ENCODE results near the gene FBXL7. TPM values are rescaled to one million over a fixed set of nuclear protein-coding genes. Genes with fewer than 3 reads are reported as not detected.

The FBXL7 gene
- polyA plus RNA-seq, 1 donor from 2014 or later: 0.24 TPM

DNA sequence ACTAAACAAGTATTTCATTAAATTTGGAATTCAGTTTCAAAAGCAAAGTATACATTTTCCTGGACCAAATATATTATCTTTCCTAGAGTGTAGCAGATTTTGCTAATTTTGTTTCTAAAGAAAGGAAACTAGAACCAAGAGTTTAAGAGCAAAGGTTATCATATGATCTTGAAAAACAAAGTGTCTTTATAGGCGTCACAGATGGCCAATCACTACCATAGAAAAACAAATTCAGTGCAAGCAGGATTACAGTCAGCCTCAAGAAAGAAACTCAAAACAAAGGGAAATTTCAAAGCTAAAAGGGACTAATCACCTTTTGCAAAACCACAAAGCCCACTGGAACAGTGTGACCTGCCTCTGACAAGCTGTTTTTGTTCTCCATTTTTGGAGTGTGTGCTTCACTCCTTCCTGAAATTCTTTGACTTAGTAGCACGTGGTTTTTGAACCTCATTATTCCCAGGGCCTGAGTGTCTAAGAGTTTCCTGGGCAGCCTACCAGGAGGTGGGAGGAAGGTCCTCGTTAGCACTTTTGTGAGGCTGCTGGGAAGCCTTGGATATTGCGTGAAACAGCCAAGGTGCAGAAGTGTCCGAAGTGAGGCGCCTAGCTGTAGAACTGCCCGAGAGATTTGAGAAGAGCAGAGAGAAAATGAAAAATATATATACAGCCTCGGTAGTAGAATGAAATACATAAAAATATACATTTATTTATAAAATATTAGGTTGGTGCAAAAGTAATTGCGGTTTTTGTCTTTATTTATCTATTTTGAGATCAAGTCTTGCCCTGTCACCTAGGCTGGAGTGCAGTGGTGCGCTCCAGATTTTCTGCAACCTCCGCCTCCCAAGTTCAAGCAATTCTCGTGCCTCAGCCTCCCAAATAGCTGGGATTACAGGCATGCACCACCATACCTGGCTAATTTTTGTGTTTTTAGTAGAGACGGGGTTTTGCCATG is 433.6 kb downstream of the FBXL7 start:
- no peak overlapping the region for H3K4me3 ChIP-seq (ENCODE audit: low read length)
- H3K36me3 ChIP-seq (ENCODE audit: insufficient read depth, low read length): peaks cover 5% of the 10 kb centered on the region
- H3K9me3 ChIP-seq (ENCODE audit: low read length): no peaks in the 10 kb centered on the region
- H2AFZ ChIP-seq (ENCODE audit: low read depth, low read length): no peak overlapping the region
- no peaks in the 10 kb centered on the region for H3K9me2 ChIP-seq (ENCODE audit: insufficient read depth, low read length)
- no peaks in the 10 kb centered on the region for H4K20me1 ChIP-seq (ENCODE audit: insufficient read depth)
- H3K27ac ChIP-seq (ENCODE audit: low read length): no peak overlapping the region
- H3K9ac ChIP-seq (ENCODE audit: low read length): no peak overlapping the region
- H3F3A ChIP-seq (ENCODE audit: insufficient read depth, low read length, poor library complexity, severe bottlenecking): no peaks in the 10 kb centered on the region
- H3K79me2 ChIP-seq (replicated peaks; ENCODE audit: insufficient read depth, low read length): no peaks in the 10 kb centered on the region
- H3K27me3 ChIP-seq (ENCODE audit: insufficient read depth, low read depth, low read length): no peaks in the 10 kb centered on the region
- no peak overlapping the region for H3K4me2 ChIP-seq (ENCODE audit: low read length)
- TF ChIP-seq EP300 (conservative IDR thresholded peaks at IDR 0.05; ENCODE audit: poor library complexity, severe bottlenecking): no peak
- no peak for TF ChIP-seq SMC3 (conservative IDR thresholded peaks at IDR 0.05; ENCODE audit: poor library complexity)
- no peak for TF ChIP-seq EZH2 (IDR thresholded peaks at IDR 0.05; ENCODE audit: borderline replicate concordance, insufficient read depth, low read length, poor library complexity, severe bottlenecking)
- TF ChIP-seq RAD21 (conservative IDR thresholded peaks at IDR 0.05): no peak
- no peak for TF ChIP-seq POLR2AphosphoS5 (IDR thresholded peaks at IDR 0.05)
- TF ChIP-seq, protein P1, sequence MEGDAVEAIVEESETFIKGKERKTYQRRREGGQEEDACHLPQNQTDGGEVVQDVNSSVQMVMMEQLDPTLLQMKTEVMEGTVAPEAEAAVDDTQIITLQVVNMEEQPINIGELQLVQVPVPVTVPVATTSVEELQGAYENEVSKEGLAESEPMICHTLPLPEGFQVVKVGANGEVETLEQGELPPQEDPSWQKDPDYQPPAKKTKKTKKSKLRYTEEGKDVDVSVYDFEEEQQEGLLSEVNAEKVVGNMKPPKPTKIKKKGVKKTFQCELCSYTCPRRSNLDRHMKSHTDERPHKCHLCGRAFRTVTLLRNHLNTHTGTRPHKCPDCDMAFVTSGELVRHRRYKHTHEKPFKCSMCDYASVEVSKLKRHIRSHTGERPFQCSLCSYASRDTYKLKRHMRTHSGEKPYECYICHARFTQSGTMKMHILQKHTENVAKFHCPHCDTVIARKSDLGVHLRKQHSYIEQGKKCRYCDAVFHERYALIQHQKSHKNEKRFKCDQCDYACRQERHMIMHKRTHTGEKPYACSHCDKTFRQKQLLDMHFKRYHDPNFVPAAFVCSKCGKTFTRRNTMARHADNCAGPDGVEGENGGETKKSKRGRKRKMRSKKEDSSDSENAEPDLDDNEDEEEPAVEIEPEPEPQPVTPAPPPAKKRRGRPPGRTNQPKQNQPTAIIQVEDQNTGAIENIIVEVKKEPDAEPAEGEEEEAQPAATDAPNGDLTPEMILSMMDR (IDR thresholded peaks at IDR 0.05; ENCODE audit: poor library complexity, severe bottlenecking): no peak
- no peak for TF ChIP-seq TAF1 (IDR thresholded peaks at IDR 0.05; ENCODE audit: low read depth)
- TF ChIP-seq, protein P2, sequence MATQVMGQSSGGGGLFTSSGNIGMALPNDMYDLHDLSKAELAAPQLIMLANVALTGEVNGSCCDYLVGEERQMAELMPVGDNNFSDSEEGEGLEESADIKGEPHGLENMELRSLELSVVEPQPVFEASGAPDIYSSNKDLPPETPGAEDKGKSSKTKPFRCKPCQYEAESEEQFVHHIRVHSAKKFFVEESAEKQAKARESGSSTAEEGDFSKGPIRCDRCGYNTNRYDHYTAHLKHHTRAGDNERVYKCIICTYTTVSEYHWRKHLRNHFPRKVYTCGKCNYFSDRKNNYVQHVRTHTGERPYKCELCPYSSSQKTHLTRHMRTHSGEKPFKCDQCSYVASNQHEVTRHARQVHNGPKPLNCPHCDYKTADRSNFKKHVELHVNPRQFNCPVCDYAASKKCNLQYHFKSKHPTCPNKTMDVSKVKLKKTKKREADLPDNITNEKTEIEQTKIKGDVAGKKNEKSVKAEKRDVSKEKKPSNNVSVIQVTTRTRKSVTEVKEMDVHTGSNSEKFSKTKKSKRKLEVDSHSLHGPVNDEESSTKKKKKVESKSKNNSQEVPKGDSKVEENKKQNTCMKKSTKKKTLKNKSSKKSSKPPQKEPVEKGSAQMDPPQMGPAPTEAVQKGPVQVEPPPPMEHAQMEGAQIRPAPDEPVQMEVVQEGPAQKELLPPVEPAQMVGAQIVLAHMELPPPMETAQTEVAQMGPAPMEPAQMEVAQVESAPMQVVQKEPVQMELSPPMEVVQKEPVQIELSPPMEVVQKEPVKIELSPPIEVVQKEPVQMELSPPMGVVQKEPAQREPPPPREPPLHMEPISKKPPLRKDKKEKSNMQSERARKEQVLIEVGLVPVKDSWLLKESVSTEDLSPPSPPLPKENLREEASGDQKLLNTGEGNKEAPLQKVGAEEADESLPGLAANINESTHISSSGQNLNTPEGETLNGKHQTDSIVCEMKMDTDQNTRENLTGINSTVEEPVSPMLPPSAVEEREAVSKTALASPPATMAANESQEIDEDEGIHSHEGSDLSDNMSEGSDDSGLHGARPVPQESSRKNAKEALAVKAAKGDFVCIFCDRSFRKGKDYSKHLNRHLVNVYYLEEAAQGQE (IDR thresholded peaks at IDR 0.05; ENCODE audit: borderline replicate concordance): no peak
- no peak for TF ChIP-seq MXI1 (conservative IDR thresholded peaks at IDR 0.05; ENCODE audit: poor library complexity, severe bottlenecking)

DNA sequence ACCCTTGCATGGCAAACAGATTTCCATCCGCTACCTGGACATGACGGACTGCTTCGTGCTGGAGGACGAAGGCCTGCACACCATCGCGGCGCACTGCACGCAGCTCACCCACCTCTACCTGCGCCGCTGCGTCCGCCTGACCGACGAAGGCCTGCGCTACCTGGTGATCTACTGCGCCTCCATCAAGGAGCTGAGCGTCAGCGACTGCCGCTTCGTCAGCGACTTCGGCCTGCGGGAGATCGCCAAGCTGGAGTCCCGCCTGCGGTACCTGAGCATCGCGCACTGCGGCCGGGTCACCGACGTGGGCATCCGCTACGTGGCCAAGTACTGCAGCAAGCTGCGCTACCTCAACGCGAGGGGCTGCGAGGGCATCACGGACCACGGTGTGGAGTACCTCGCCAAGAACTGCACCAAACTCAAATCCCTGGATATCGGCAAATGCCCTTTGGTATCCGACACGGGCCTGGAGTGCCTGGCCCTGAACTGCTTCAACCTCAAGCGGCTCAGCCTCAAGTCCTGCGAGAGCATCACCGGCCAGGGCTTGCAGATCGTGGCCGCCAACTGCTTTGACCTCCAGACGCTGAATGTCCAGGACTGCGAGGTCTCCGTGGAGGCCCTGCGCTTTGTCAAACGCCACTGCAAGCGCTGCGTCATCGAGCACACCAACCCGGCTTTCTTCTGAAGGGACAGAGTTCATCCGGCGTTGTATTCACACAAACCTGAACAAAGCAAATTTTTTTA is 436.7 kb downstream of the FBXL7 start:
- H2AFZ ChIP-seq (ENCODE audit: low read depth, low read length): no peak overlapping the region
- TF ChIP-seq POLR2AphosphoS5 (IDR thresholded peaks at IDR 0.05): no peak
- TF ChIP-seq, protein P2 (IDR thresholded peaks at IDR 0.05; ENCODE audit: borderline replicate concordance): no peak
- no peak for TF ChIP-seq EP300 (conservative IDR thresholded peaks at IDR 0.05; ENCODE audit: poor library complexity, severe bottlenecking)
- no peak for TF ChIP-seq TAF1 (IDR thresholded peaks at IDR 0.05; ENCODE audit: low read depth)
- no peak for TF ChIP-seq MXI1 (conservative IDR thresholded peaks at IDR 0.05; ENCODE audit: poor library complexity, severe bottlenecking)
- TF ChIP-seq RAD21 (conservative IDR thresholded peaks at IDR 0.05): no peak
- no peak for TF ChIP-seq EZH2 (IDR thresholded peaks at IDR 0.05; ENCODE audit: borderline replicate concordance, insufficient read depth, low read length, poor library complexity, severe bottlenecking)
- TF ChIP-seq, protein P1 (IDR thresholded peaks at IDR 0.05; ENCODE audit: poor library complexity, severe bottlenecking): no peak
- TF ChIP-seq SMC3 (conservative IDR thresholded peaks at IDR 0.05; ENCODE audit: poor library complexity): no peak
- H3K27me3 ChIP-seq (ENCODE audit: insufficient read depth, low read depth, low read length): no peaks in the 10 kb centered on the region
- H3K4me2 ChIP-seq (ENCODE audit: low read length): no peak overlapping the region
- peaks cover 5% of the 10 kb centered on the region for H3K36me3 ChIP-seq (ENCODE audit: insufficient read depth, low read length)
- H4K20me1 ChIP-seq (ENCODE audit: insufficient read depth): no peaks in the 10 kb centered on the region
- H3K27ac ChIP-seq (ENCODE audit: low read length): no peak overlapping the region
- H3K9ac ChIP-seq (ENCODE audit: low read length): no peak overlapping the region
- H3K9me2 ChIP-seq (ENCODE audit: insufficient read depth, low read length): no peaks in the 10 kb centered on the region
- H3K4me3 ChIP-seq (ENCODE audit: low read length): no peak overlapping the region
- no peaks in the 10 kb centered on the region for H3K9me3 ChIP-seq (ENCODE audit: low read length)
- H3F3A ChIP-seq (ENCODE audit: insufficient read depth, low read length, poor library complexity, severe bottlenecking): no peaks in the 10 kb centered on the region
- H3K79me2 ChIP-seq (replicated peaks; ENCODE audit: insufficient read depth, low read length): no peaks in the 10 kb centered on the region
